Measurements from ENCODE around the gene PSME1. TPM values are rescaled to one million over a fixed set of nuclear protein-coding genes. Genes with fewer than 3 reads are reported as not detected.

The PSME1 gene
- polyA plus RNA-seq, 1 experiment = 80.0 TPM

DNA sequence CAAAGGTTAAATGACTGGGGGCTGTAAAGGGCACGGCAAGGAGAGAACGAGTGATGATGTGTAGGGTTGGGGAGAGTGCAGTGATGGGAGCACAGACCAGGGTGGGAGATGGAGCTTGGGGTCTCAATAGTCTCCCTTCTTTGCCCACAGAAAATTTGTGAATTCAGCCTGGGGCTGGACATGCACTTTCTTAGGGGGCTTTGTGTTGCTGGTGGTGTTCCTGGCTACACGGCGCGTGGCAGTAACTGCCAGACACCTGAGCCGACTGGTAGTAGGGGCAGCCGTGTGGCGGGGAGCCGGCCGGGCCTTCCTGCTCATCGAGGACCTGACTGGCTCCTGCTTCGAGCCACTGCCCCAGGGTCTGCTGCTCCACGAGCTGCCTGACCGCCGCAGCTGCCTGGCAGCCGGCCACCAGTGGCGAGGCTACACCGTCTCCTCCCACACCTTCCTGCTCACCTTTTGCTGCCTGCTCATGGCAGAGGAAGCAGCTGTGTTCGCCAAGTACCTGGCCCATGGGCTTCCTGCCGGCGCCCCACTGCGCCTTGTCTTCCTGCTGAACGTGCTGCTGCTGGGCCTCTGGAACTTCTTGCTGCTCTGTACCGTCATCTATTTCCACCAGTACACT, 3.8 kb upstream of the PSME1 start:
- Histone ChIP-seq H3K27ac (ENCODE audit: low read depth, low read length) (no peak overlapping the region), H3K27me3 (ENCODE audit: control insufficient read depth, insufficient read depth, low read length) (no peaks in the 10 kb centered on the region), H3K9me3 (ENCODE audit: control insufficient read depth, insufficient read depth, low read length) (no peaks in the 10 kb centered on the region), H3K4me3 (ENCODE audit: low read depth, low read length) (no peak overlapping the region)
- CTCF ChIA-PET = no interaction called here
- TF ChIP-seq, protein P1, sequence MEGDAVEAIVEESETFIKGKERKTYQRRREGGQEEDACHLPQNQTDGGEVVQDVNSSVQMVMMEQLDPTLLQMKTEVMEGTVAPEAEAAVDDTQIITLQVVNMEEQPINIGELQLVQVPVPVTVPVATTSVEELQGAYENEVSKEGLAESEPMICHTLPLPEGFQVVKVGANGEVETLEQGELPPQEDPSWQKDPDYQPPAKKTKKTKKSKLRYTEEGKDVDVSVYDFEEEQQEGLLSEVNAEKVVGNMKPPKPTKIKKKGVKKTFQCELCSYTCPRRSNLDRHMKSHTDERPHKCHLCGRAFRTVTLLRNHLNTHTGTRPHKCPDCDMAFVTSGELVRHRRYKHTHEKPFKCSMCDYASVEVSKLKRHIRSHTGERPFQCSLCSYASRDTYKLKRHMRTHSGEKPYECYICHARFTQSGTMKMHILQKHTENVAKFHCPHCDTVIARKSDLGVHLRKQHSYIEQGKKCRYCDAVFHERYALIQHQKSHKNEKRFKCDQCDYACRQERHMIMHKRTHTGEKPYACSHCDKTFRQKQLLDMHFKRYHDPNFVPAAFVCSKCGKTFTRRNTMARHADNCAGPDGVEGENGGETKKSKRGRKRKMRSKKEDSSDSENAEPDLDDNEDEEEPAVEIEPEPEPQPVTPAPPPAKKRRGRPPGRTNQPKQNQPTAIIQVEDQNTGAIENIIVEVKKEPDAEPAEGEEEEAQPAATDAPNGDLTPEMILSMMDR (IDR thresholded peaks at IDR 0.05; ENCODE audit: low read depth, low read length) = no peak
- DNase-seq (ENCODE audit: low read depth, low spot score) = no peak
- POLR2A ChIA-PET = no interaction called here

DNA sequence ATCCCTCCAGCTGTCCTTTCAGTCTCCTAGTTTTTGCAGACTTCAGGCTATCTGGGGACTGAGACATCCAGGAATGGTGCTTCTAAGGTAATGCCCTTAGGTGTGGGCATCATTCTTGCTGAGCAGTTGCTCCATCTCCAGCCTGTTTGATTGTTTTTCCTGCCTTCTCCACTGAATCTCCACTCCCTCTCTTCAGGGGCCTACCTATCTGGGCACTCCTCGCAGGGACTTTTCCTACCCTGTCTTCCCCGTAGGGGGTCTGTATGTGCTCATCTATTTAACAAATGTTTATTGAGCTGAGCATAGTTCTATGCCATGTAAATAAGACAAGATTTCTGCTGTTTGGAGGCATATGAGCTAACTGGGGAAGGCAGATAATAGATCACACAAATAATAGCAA, 3.0 kb upstream of the PSME1 start:
- CTCF ChIA-PET = interaction anchor here (0.9 kb wide), 1 partner anchor 28 kb away, joined by 9 read pairs; the partner anchor contains the start of gene IRF9
- POLR2A ChIA-PET = interaction anchor here (0.7 kb wide), 1 partner anchor 13 kb away, joined by 4 read pairs; the partner anchor contains the start of gene PSME2

DNA sequence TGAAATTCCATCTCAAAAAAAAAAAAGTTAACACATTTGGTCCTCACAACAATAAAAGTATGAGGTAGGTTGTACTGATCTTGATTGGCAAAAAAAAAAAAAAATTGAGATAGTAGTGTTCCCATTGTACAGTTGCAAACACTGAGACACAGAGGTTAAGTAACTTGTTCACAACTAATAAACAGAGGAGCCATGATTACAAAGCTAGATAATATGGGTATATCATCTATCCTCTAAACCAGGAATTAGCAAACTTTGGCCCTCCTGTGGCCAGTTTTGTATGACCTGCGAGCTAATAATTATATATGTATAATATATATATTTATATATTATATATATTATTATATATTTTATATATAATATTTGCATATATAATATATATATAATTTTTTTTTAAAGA, 2.3 kb upstream of the PSME1 start:
- ChIA-PET CTCF (interaction anchor here (0.5 to 0.9 kb wide), 2 partner anchors 28 to 95 kb away, joined by 3 to 9 read pairs; partner anchors contain the start of gene IRF9), POLR2A (interaction anchor here (0.7 kb wide), 1 partner anchor 13 kb away, joined by 4 read pairs; the partner anchor contains the start of gene PSME2)
- no peak overlapping the region for H3K4me3 ChIP-seq (ENCODE audit: low read depth, low read length)
- no peak overlapping the region for H3K27ac ChIP-seq (ENCODE audit: low read depth, low read length)
- H3K27me3 ChIP-seq (ENCODE audit: control insufficient read depth, insufficient read depth, low read length) = no peaks in the 10 kb centered on the region
- DNase-seq (ENCODE audit: low read depth, low spot score) = no peak
- H3K9me3 ChIP-seq (ENCODE audit: control insufficient read depth, insufficient read depth, low read length) = no peaks in the 10 kb centered on the region
- TF ChIP-seq, protein P1 (IDR thresholded peaks at IDR 0.05; ENCODE audit: low read depth, low read length) = no peak

More for the DNA sequence above, 3.0 kb upstream of the PSME1 start:
- H3K27ac ChIP-seq (ENCODE audit: low read depth, low read length) = no peak overlapping the region
- no peak for DNase-seq (ENCODE audit: low read depth, low spot score)
- H3K4me3 ChIP-seq (ENCODE audit: low read depth, low read length) = no peak overlapping the region
- no peaks in the 10 kb centered on the region for H3K9me3 ChIP-seq (ENCODE audit: control insufficient read depth, insufficient read depth, low read length)
- TF ChIP-seq, protein P1 (IDR thresholded peaks at IDR 0.05; ENCODE audit: low read depth, low read length) = no peak
- H3K27me3 ChIP-seq (ENCODE audit: control insufficient read depth, insufficient read depth, low read length) = no peaks in the 10 kb centered on the region

DNA sequence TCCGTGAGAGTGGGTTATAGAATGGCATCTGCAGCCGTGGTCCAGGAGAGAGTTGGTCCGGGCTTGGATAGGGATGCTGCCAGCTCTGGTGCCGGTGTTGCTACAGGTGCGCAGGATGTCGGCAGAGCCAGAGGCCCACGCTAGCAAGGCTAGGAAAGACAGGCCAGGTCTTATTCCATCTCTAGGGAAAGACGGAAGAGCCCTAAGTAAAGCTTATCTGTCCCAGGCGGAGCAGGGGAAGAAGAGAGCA, 485 bp upstream of the PSME1 start:
- H3K9me3 ChIP-seq (ENCODE audit: control insufficient read depth, insufficient read depth, low read length) = no peaks in the 10 kb centered on the region
- ChIA-PET CTCF (interaction anchor here (0.6 to 2.4 kb wide), 4 partner anchors 20 to 124 kb away, joined by 3 to 11 read pairs (median 4); partner anchors contain the start of gene IRF9), POLR2A (interaction anchor here (0.5 to 1.7 kb wide), 4 partner anchors 21 to 78 kb away, joined by 3 to 12 read pairs (median 4); partner anchors contain the start of genes CHMP4A, DCAF11, IRF9 and NRL)
- no peak overlapping the region for H3K27ac ChIP-seq (ENCODE audit: low read depth, low read length)
- H3K27me3 ChIP-seq (ENCODE audit: control insufficient read depth, insufficient read depth, low read length) = no peaks in the 10 kb centered on the region
- TF ChIP-seq, protein P1 (IDR thresholded peaks at IDR 0.05; ENCODE audit: low read depth, low read length) = no peak
- DNase-seq (ENCODE audit: low read depth, low spot score) = no peak
- H3K4me3 ChIP-seq (ENCODE audit: low read depth, low read length) = peak overlapping the region; percentile 80
